Measurements from ENCODE around the gene CTXND1.

The CTXND1 gene

DNA sequence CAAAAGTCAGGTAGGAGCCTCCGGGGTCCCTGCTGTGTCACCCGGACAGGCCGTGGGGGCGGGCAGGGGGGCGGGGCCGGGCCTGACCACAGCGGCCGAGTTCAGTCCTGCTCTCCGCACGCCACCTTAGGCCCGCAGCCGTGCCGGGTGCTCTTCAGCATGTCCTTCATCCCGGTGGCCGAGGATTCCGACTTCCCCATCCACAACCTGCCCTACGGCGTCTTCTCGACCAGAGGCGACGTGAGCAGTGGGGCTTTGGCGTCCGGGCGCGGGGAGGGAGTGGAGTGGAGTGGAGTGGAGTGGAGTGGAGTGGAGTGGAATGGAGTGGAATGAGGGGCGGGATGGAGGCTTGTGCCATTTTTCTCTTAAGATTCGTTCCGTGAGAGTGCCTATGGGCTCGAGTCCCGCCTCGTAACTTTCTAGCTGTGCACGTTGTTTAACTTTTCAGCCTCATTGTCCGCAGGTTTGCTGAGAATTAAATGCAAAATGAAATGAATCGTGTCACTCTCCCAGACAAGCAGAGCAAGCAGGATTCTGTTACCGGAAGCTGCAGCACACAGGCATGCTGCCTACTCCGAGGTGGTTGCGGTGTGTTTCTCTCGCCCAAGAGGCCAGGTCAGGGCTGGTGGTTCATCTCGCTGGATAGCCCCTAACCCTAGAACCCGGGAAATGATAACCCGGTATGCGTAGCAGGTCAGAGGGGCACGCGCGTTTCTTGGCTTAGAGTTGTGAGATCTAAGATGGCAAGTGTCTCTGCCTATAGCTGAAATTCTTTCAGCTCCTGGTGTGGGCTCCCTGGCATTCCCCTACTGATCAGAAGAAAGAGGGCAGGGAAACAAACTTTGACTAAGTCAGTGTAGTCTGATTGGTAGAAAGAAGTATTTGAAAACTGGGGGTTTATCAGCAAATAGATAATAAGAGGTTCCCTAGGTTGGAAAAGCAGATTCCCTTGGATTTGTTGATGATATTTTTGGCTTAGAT lies 98.8 kb downstream of the CTXND1 start, which contains the start of gene FAH (continued):
- TF ChIP-seq, protein P1, sequence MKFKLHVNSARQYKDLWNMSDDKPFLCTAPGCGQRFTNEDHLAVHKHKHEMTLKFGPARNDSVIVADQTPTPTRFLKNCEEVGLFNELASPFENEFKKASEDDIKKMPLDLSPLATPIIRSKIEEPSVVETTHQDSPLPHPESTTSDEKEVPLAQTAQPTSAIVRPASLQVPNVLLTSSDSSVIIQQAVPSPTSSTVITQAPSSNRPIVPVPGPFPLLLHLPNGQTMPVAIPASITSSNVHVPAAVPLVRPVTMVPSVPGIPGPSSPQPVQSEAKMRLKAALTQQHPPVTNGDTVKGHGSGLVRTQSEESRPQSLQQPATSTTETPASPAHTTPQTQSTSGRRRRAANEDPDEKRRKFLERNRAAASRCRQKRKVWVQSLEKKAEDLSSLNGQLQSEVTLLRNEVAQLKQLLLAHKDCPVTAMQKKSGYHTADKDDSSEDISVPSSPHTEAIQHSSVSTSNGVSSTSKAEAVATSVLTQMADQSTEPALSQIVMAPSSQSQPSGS (tag by site-specific recombination; IDR thresholded peaks at IDR 0.05; ENCODE audit: low read depth), result no peak
- TF ChIP-seq SP3 (tag by site-specific recombination; IDR thresholded peaks at IDR 0.05) (peak; percentile 85), ZNF302 (tag by site-specific recombination; IDR thresholded peaks at IDR 0.05; ENCODE audit: low read depth) (no peak), KLF7 (tag by site-specific recombination; IDR thresholded peaks at IDR 0.05; ENCODE audit: borderline replicate concordance) (0 out of 2 replicates have a peak, but pooled peaks have one; percentile 16), SP2 (tag by site-specific recombination; IDR thresholded peaks at IDR 0.05) (peak; percentile 53), ZFHX2 (tag by site-specific recombination; conservative IDR thresholded peaks at IDR 0.05) (peak; percentile 18; the same call in 1 of the 2 replicates), SP7 (tag by site-specific recombination; IDR thresholded peaks at IDR 0.05) (peak; percentile 48; the same call in 1 of the 2 replicates), ZNF138 (tag by site-specific recombination; IDR thresholded peaks at IDR 0.05; ENCODE audit: borderline replicate concordance) (no peak), ZNF423 (tag by site-specific recombination; IDR thresholded peaks at IDR 0.05) (no peak), ZNF660 (tag by site-specific recombination; IDR thresholded peaks at IDR 0.05) (no peak), ZFP41 (tag by site-specific recombination; IDR thresholded peaks at IDR 0.05; ENCODE audit: borderline replicate concordance) (no peak), ZXDB (tag by site-specific recombination; IDR thresholded peaks at IDR 0.05) (peak; percentile 65), ZNF549 (tag by site-specific recombination; IDR thresholded peaks at IDR 0.05) (no peak), ZNF2 (tag by site-specific recombination; IDR thresholded peaks at IDR 0.05) (no peak), ZNF140 (tag by site-specific recombination; IDR thresholded peaks at IDR 0.05) (no peak), GLIS2 (tag by site-specific recombination; IDR thresholded peaks at IDR 0.05) (peak; percentile 19; the same call in 1 of the 2 replicates), HOXA7 (CRISPR knock-in tag; IDR thresholded peaks at IDR 0.05; ENCODE audit: borderline replicate concordance) (no peak), HOXD13 (CRISPR knock-in tag; IDR thresholded peaks at IDR 0.05; ENCODE audit: borderline replicate concordance) (no peak), MYNN (tag by site-specific recombination; IDR thresholded peaks at IDR 0.05; ENCODE audit: borderline replicate concordance) (no peak), ZNF114 (tag by site-specific recombination; IDR thresholded peaks at IDR 0.05) (no peak), ZNF610 (tag by site-specific recombination; IDR thresholded peaks at IDR 0.05; ENCODE audit: borderline replicate concordance) (no peak), GLI4 (tag by site-specific recombination; IDR thresholded peaks at IDR 0.05) (no peak), ZNF426 (tag by site-specific recombination; IDR thresholded peaks at IDR 0.05) (no peak)
- TF ChIP-seq, protein P2, sequence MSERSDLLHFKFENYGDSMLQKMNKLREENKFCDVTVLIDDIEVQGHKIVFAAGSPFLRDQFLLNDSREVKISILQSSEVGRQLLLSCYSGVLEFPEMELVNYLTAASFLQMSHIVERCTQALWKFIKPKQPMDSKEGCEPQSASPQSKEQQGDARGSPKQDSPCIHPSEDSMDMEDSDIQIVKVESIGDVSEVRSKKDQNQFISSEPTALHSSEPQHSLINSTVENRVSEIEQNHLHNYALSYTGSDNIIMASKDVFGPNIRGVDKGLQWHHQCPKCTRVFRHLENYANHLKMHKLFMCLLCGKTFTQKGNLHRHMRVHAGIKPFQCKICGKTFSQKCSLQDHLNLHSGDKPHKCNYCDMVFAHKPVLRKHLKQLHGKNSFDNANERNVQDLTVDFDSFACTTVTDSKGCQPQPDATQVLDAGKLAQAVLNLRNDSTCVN (tag by site-specific recombination; optimal IDR thresholded peaks at IDR 0.05), result peak; percentile 45
- TF ChIP-seq, protein P3, sequence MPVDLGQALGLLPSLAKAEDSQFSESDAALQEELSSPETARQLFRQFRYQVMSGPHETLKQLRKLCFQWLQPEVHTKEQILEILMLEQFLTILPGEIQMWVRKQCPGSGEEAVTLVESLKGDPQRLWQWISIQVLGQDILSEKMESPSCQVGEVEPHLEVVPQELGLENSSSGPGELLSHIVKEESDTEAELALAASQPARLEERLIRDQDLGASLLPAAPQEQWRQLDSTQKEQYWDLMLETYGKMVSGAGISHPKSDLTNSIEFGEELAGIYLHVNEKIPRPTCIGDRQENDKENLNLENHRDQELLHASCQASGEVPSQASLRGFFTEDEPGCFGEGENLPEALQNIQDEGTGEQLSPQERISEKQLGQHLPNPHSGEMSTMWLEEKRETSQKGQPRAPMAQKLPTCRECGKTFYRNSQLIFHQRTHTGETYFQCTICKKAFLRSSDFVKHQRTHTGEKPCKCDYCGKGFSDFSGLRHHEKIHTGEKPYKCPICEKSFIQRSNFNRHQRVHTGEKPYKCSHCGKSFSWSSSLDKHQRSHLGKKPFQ (tag by site-specific recombination; IDR thresholded peaks at IDR 0.05), result no peak
- TF ChIP-seq, protein P4, sequence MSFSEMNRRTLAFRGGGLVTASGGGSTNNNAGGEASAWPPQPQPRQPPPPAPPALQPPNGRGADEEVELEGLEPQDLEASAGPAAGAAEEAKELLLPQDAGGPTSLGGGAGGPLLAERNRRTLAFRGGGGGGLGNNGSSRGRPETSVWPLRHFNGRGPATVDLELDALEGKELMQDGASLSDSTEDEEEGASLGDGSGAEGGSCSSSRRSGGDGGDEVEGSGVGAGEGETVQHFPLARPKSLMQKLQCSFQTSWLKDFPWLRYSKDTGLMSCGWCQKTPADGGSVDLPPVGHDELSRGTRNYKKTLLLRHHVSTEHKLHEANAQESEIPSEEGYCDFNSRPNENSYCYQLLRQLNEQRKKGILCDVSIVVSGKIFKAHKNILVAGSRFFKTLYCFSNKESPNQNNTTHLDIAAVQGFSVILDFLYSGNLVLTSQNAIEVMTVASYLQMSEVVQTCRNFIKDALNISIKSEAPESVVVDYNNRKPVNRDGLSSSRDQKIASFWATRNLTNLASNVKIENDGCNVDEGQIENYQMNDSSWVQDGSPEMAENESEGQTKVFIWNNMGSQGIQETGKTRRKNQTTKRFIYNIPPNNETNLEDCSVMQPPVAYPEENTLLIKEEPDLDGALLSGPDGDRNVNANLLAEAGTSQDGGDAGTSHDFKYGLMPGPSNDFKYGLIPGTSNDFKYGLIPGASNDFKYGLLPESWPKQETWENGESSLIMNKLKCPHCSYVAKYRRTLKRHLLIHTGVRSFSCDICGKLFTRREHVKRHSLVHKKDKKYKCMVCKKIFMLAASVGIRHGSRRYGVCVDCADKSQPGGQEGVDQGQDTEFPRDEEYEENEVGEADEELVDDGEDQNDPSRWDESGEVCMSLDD (tag by site-specific recombination; IDR thresholded peaks at IDR 0.05), result no peak
- TF ChIP-seq, protein P5, sequence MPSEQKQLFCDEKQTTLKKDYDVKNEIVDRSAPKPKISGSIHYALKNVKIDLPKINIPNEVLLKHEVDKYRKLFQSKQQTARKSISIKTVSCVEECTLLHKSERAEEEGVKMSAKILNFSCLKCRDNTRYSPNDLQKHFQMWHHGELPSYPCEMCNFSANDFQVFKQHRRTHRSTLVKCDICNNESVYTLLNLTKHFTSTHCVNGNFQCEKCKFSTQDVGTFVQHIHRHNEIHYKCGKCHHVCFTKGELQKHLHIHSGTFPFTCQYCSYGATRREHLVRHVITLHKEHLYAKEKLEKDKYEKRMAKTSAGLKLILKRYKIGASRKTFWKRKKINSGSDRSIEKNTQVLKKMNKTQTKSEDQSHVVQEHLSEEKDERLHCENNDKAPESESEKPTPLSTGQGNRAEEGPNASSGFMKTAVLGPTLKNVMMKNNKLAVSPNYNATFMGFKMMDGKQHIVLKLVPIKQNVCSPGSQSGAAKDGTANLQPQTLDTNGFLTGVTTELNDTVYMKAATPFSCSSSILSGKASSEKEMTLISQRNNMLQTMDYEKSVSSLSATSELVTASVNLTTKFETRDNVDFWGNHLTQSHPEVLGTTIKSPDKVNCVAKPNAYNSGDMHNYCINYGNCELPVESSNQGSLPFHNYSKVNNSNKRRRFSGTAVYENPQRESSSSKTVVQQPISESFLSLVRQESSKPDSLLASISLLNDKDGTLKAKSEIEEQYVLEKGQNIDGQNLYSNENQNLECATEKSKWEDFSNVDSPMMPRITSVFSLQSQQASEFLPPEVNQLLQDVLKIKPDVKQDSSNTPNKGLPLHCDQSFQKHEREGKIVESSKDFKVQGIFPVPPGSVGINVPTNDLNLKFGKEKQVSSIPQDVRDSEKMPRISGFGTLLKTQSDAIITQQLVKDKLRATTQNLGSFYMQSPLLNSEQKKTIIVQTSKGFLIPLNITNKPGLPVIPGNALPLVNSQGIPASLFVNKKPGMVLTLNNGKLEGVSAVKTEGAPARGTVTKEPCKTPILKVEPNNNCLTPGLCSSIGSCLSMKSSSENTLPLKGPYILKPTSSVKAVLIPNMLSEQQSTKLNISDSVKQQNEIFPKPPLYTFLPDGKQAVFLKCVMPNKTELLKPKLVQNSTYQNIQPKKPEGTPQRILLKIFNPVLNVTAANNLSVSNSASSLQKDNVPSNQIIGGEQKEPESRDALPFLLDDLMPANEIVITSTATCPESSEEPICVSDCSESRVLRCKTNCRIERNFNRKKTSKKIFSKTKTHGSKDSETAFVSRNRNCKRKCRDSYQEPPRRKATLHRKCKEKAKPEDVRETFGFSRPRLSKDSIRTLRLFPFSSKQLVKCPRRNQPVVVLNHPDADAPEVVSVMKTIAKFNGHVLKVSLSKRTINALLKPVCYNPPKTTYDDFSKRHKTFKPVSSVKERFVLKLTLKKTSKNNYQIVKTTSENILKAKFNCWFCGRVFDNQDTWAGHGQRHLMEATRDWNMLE (tag by site-specific recombination; conservative IDR thresholded peaks at IDR 0.05; ENCODE audit: low read depth), result no peak

Measured in HEK293 (cell line).